Colonic mucosa (tissue), 4 donors: ENCODE measurements around the gene TEPSIN. TPM values are rescaled to one million over a fixed set of nuclear protein-coding genes. Genes with fewer than 3 reads are reported as not detected.

Experiments used
- DNase-seq: peaks from one replicate; pipeline ENCODE4 v3.0.0-alpha.2; 2020
- H3K27ac ChIP-seq: fragments of 200-600 bp; one replicate; pipeline ENCODE4 v1.8.0; 2021
- H3K27me3 ChIP-seq: fragments of 200-600 bp; one replicate; pipeline ENCODE4 v1.8.0; 2021
- H3K36me3 ChIP-seq: fragments of 200-600 bp; one replicate; pipeline ENCODE4 v1.8.0; 2021
- H3K4me1 ChIP-seq: fragments of 200-600 bp; one replicate; pipeline ENCODE4 v1.8.0; 2021; ENCODE audit warnings: mild to moderate bottlenecking
- H3K4me3 ChIP-seq: fragments of 200-600 bp; one replicate; pipeline ENCODE4 v1.8.0; 2021
- H3K9ac ChIP-seq, 2 donors: one replicate each; pipeline ENCODE4 v1.7.0; 2013; ENCODE audit warnings: control low read depth in 2 of 2, low read depth in 2 of 2, low read length in 2 of 2
- H3K9me3 ChIP-seq: fragments of 200-600 bp; one replicate; pipeline ENCODE4 v1.8.0; 2021
- CTCF ChIP-seq: fragments of 200-600 bp; IDR thresholded peaks from one replicate; pipeline ENCODE4 v1.8.0; 2022; ENCODE audit warnings: antibody characterized with exemption, mild to moderate bottlenecking
- intact Hi-C: fragments of 100-400 bp; cut with DNase I; formaldehyde crosslinking; loops from one replicate; pipeline ENCODE4 v1.14.1; 2022
- total RNA-seq, 2 donors: library from RNA; stranded (reverse); fragmentation: NEBNext Ultra II Directional in 1 of 2; extraction: Animal tissue kit (Norgen Biotek cat#: 25700) in 1 of 2; gene quantifications; one replicate each; pipeline ENCODE4 v1.2.1, GENCODE V29; 2021
- donor health status: healthy.
- donor health status: DM: no; HTN: no; CAD: no.
- donor health status: DM: no; HTN: no; CAD: no.

The TEPSIN gene
- total RNA-seq, 2 donors from 2014 or later = 29.3 to 46.7 TPM

- Histone ChIP-seq H3K36me3 (no peaks in the 10 kb centered on the region), H3K9me3 (no peaks in the 10 kb centered on the region), H3K27ac (no peak overlapping the region), H3K9ac (no peak overlapping the region), H3K4me1 (no peaks in the 10 kb centered on the region), H3K4me3 (no peak overlapping the region), H3K27me3 (no peaks in the 10 kb centered on the region)
- no peak for TF ChIP-seq CTCF
- no peak for DNase-seq
- intact Hi-C loops = no loop called here
Observed at GRCh38 chr17:81195941-81196495, 42.8 kb downstream of the TEPSIN start.

GRCh38 chr17:81194941-81195901 lies 43.6 kb downstream of the TEPSIN start:
- no peaks in the 10 kb centered on the region for H3K9me3 ChIP-seq
- H3K36me3 ChIP-seq = no peaks in the 10 kb centered on the region
- TF ChIP-seq CTCF = no peak

GRCh38 chr17:81194225-81194760 lies 44.6 kb downstream of the TEPSIN start:
- Histone ChIP-seq H3K4me3 (no peak overlapping the region), H3K9ac (no peak overlapping the region), H3K27ac (no peak overlapping the region), H3K27me3 (no peaks in the 10 kb centered on the region), H3K4me1 (no peaks in the 10 kb centered on the region), H3K9me3 (no peaks in the 10 kb centered on the region), H3K36me3 (no peaks in the 10 kb centered on the region)
- intact Hi-C loops = no loop called here
- DNase-seq = no peak
- TF ChIP-seq CTCF = no peak

More at GRCh38 chr17:81194941-81195901, 43.6 kb downstream of the TEPSIN start:
- no peak overlapping the region for H3K27ac ChIP-seq
- H3K4me3 ChIP-seq = no peak overlapping the region
- no peak overlapping the region for H3K9ac ChIP-seq
- no peaks in the 10 kb centered on the region for H3K4me1 ChIP-seq
- intact Hi-C loops = no loop called here
- no peak for DNase-seq
- H3K27me3 ChIP-seq = no peaks in the 10 kb centered on the region

GRCh38 chr17:81193470-81194224 lies 45.2 kb downstream of the TEPSIN start:
- no peak overlapping the region for H3K4me3 ChIP-seq
- intact Hi-C loops = no loop called here
- H3K27me3 ChIP-seq = no peaks in the 10 kb centered on the region
- TF ChIP-seq CTCF = no peak
- no peaks in the 10 kb centered on the region for H3K9me3 ChIP-seq
- DNase-seq = no peak
- no peak overlapping the region for H3K27ac ChIP-seq
- no peaks in the 10 kb centered on the region for H3K4me1 ChIP-seq
- no peak overlapping the region for H3K9ac ChIP-seq
- H3K36me3 ChIP-seq = no peaks in the 10 kb centered on the region

- no peak overlapping the region for H3K27ac ChIP-seq
- intact Hi-C loops = no loop called here
- H3K36me3 ChIP-seq = no peaks in the 10 kb centered on the region
- H3K9ac ChIP-seq = no peak overlapping the region
- no peak overlapping the region for H3K4me3 ChIP-seq
- no peak for DNase-seq
- H3K4me1 ChIP-seq = no peaks in the 10 kb centered on the region
- no peaks in the 10 kb centered on the region for H3K9me3 ChIP-seq
- no peak for TF ChIP-seq CTCF
- H3K27me3 ChIP-seq = no peaks in the 10 kb centered on the region
Observed at GRCh38 chr17:81193051-81193410, 45.8 kb downstream of the TEPSIN start.
